ENCODE results near the gene KCNJ15. TPM values are rescaled to one million over a fixed set of nuclear protein-coding genes. Genes with fewer than 3 reads are reported as not detected.

KCNJ15 gene
- total RNA-seq, 3 donors from 2014 or later = 0.80 to 6.9 (median 0.98) TPM

GRCh38 chr21:38272215-38272614 lies 15.4 kb downstream of the KCNJ15 start:
- no peak for DNase-seq (ENCODE audit: low spot score in 2 of 2)
- Histone ChIP-seq H3K9me3 (no peaks in the 10 kb centered on the region), H3K36me3 (no peaks in the 10 kb centered on the region), H3K27me3 (no peaks in the 10 kb centered on the region), H3K4me3 (no peak overlapping the region), H3K4me1 (no peaks in the 10 kb centered on the region), H3K27ac (no peak overlapping the region)
- intact Hi-C loops (cut with DNase I; ENCODE audit: low total_unique reads) = no loop called here
- TF ChIP-seq POLR2AphosphoS5 (IDR thresholded peaks at IDR 0.05) = no peak
- no peak for TF ChIP-seq CTCF (IDR thresholded peaks at IDR 0.05)
- TF ChIP-seq POLR2A (IDR thresholded peaks at IDR 0.05) = no peak

- Histone ChIP-seq H3K9me3 (no peaks in the 10 kb centered on the region), H3K36me3 (no peaks in the 10 kb centered on the region), H3K4me1 (no peaks in the 10 kb centered on the region), H3K27ac (no peak overlapping the region), H3K4me3 (no peak overlapping the region), H3K27me3 (no peaks in the 10 kb centered on the region)
- intact Hi-C loops (cut with DNase I; ENCODE audit: low total_unique reads) = no loop called here
- TF ChIP-seq POLR2AphosphoS5 (IDR thresholded peaks at IDR 0.05) (no peak), CTCF (IDR thresholded peaks at IDR 0.05) (no peak), POLR2A (IDR thresholded peaks at IDR 0.05) (no peak)
- no peak for DNase-seq (ENCODE audit: low spot score in 2 of 2)
These were observed 17.2 kb downstream of the KCNJ15 start for GRCh38 chr21:38273745-38274542.

GRCh38 chr21:38277501-38278131 lies 20.8 kb downstream of the KCNJ15 start:
- Histone ChIP-seq H3K4me3 (no peak overlapping the region), H3K27me3 (no peaks in the 10 kb centered on the region), H3K36me3 (no peaks in the 10 kb centered on the region), H3K27ac (peak overlapping the region in 1 of 2 donors; percentile 25), H3K9me3 (no peaks in the 10 kb centered on the region), H3K4me1 (no peaks in the 10 kb centered on the region)
- DNase-seq (ENCODE audit: low spot score in 2 of 2) = no peak
- no peak for TF ChIP-seq POLR2AphosphoS5 (IDR thresholded peaks at IDR 0.05)
- TF ChIP-seq POLR2A (IDR thresholded peaks at IDR 0.05) = no peak
- TF ChIP-seq CTCF (IDR thresholded peaks at IDR 0.05) = no peak
- intact Hi-C loops (cut with DNase I; ENCODE audit: low total_unique reads) = no loop called here

GRCh38 chr21:38280454-38280853 lies 23.7 kb downstream of the KCNJ15 start:
- no peak overlapping the region for H3K27ac ChIP-seq
- H3K4me3 ChIP-seq = no peak overlapping the region
- TF ChIP-seq POLR2A (IDR thresholded peaks at IDR 0.05) (no peak), CTCF (IDR thresholded peaks at IDR 0.05) (no peak), POLR2AphosphoS5 (IDR thresholded peaks at IDR 0.05) (no peak)
- intact Hi-C loops (cut with DNase I; ENCODE audit: low total_unique reads) = no loop called here
- no peaks in the 10 kb centered on the region for H3K9me3 ChIP-seq
- H3K36me3 ChIP-seq = no peaks in the 10 kb centered on the region
- no peaks in the 10 kb centered on the region for H3K27me3 ChIP-seq
- DNase-seq (ENCODE audit: low spot score in 2 of 2) = no peak
- H3K4me1 ChIP-seq = no peaks in the 10 kb centered on the region

GRCh38 chr21:38280867-38281266 lies 24.1 kb downstream of the KCNJ15 start:
- Histone ChIP-seq H3K36me3 (no peaks in the 10 kb centered on the region), H3K9me3 (no peaks in the 10 kb centered on the region), H3K4me1 (no peaks in the 10 kb centered on the region), H3K4me3 (no peak overlapping the region), H3K27me3 (no peaks in the 10 kb centered on the region), H3K27ac (no peak overlapping the region)
- intact Hi-C loops (cut with DNase I; ENCODE audit: low total_unique reads) = no loop called here
- DNase-seq (ENCODE audit: low spot score in 2 of 2) = no peak
- TF ChIP-seq CTCF (IDR thresholded peaks at IDR 0.05) (no peak), POLR2A (IDR thresholded peaks at IDR 0.05) (no peak), POLR2AphosphoS5 (IDR thresholded peaks at IDR 0.05) (no peak)
